HCT116 (cell line): Measurements from ENCODE around the gene CCDC57. TPM values are rescaled to one million over a fixed set of nuclear protein-coding genes. Genes with fewer than 3 reads are reported as not detected.

Source experiments
- ATAC-seq: fragments of 200-7000 bp; cut with Tn5 transposase; 2 replicates; pipeline ENCODE4 v1.9.1; 2020; ENCODE audit warnings: mild to moderate bottlenecking, moderate library complexity
- BruUV-seq: library from RNA; stranded (reverse); fragments of 400-500 nt; replicated peaks from 2 replicates; lab custom pipeline; 2021; lab: Mats Ljungman, UMichigan
- CTCF ChIA-PET: fragments of 300-600 bp; sonication (Branson Sonifier 250); formaldehyde crosslinking; loops from one replicate; lab custom pipeline; 2021; ENCODE audit warnings: antibody characterized with exemption; lab: Charles Lee
- POLR2A ChIA-PET: fragments of 300-600, 350-600 bp; sonication (Branson Sonifier 250); formaldehyde crosslinking; loops from one replicate; lab custom pipeline; 2021; ENCODE audit warnings: antibody characterized with exemption; lab: Charles Lee
- RAD21 ChIA-PET, 2 experiments: fragments of 300-600 bp; sonication (Branson Sonifier 250); formaldehyde crosslinking; loops; one replicate each; lab custom pipeline; 2023; ENCODE audit warnings: low total read pairs in 2 of 2; ENCODE audit not compliant: uncharacterized antibody in 2 of 2, unreplicated experiment in 2 of 2, low non-redundant PET in 1 of 2; lab: Charles Lee
- DNase-seq: peaks from one replicate; pipeline ENCODE4 v3.0.0-alpha.2; 2010; ENCODE audit warnings: low read depth, low spot score
- H2AFZ ChIP-seq: fragments of 200-600 bp; shearing (Covaris generic), sonication (generic); 2 replicates; pipeline ENCODE4 v1.6.1; 2017; ENCODE audit warnings: low read depth, mixed run types, mixed read lengths, antibody characterized with exemption, low read length; ENCODE audit not compliant: poor library complexity, severe bottlenecking
- H3K27ac ChIP-seq: 2 replicates; pipeline ENCODE4 v1.5.1; 2012; ENCODE audit warnings: low read depth, low read length
- H3K27me3 ChIP-seq: fragments of 200-600 bp; sonication (generic); 2 replicates; pipeline ENCODE4 v1.6.1; 2016; ENCODE audit warnings: mixed run types, low read length, mixed read lengths; ENCODE audit not compliant: insufficient read depth
- H3K36me3 ChIP-seq, 2 experiments: fragments of 200-500 bp in 1 of 2; fragments of 200-600 bp in 1 of 2; sonication (Bioruptor generic) in 1 of 2; sonication (generic) in 1 of 2; 2 replicates each; pipeline versions ENCODE4 v1.5.1 to v1.6.1; 2014 to 2016; ENCODE audit warnings: low read length in 2 of 2, inconsistent platforms in 1 of 2, mixed read lengths in 1 of 2, mixed run types in 1 of 2; ENCODE audit not compliant: insufficient read depth in 2 of 2, control insufficient read depth in 1 of 2
- H3K4me1 ChIP-seq, 2 experiments: fragments of 200-600 bp in 1 of 2; sonication (generic) in 1 of 2; 2 replicates each; pipeline versions ENCODE4 v1.5.1 to v1.6.1; 2012 to 2017; ENCODE audit warnings: low read length in 2 of 2, inconsistent platforms in 1 of 2, mild to moderate bottlenecking in 1 of 2, mixed read lengths in 1 of 2, mixed run types in 1 of 2, moderate library complexity in 1 of 2; ENCODE audit not compliant: insufficient read depth in 2 of 2, control insufficient read depth in 1 of 2
- H3K4me2 ChIP-seq: fragments of 200-600 bp; sonication (generic); 2 replicates; pipeline ENCODE4 v1.6.1; 2017; ENCODE audit warnings: mixed run types, low read length, mixed read lengths
- H3K4me3 ChIP-seq, 2 experiments: fragments of 200-600 bp in 1 of 2; sonication (generic) in 1 of 2; replicated peaks in 1 of 2; 2 replicates each; pipeline ENCODE4 v1.5.1; 2011 to 2016; ENCODE audit warnings: low read length in 2 of 2, control low read depth in 1 of 2, low read depth in 1 of 2, mild to moderate bottlenecking in 1 of 2, mixed read lengths in 1 of 2, mixed run types in 1 of 2
- H3K79me2 ChIP-seq: fragments of 200-600 bp; sonication (generic); 2 replicates; pipeline ENCODE4 v1.6.1; 2017; ENCODE audit warnings: mild to moderate bottlenecking, mixed run types, low read length, moderate library complexity, mixed read lengths; ENCODE audit not compliant: insufficient read depth
- H3K9ac ChIP-seq: fragments of 200-600 bp; sonication (generic); 2 replicates; pipeline ENCODE4 v1.6.1; 2016; ENCODE audit warnings: low read length, mixed read lengths
- H3K9me2 ChIP-seq: fragments of 200-600 bp; sonication (generic), shearing (Covaris generic); 2 replicates; pipeline ENCODE4 v1.6.1; 2017; ENCODE audit warnings: mixed run types, mild to moderate bottlenecking, moderate library complexity; ENCODE audit not compliant: insufficient read depth
- H3K9me3 ChIP-seq, 2 experiments: fragments of 200-500 bp in 1 of 2; fragments of 200-600 bp in 1 of 2; sonication (Bioruptor generic) in 1 of 2; sonication (generic) in 1 of 2; 2 replicates each; pipeline ENCODE4 v1.6.1; 2014 to 2017; ENCODE audit warnings: low read length in 2 of 2, mixed read lengths in 2 of 2, inconsistent platforms in 1 of 2, low read depth in 1 of 2, mild to moderate bottlenecking in 1 of 2, mixed run types in 1 of 2, moderate library complexity in 1 of 2; ENCODE audit not compliant: control insufficient read depth in 1 of 2, insufficient read depth in 1 of 2
- H4K20me1 ChIP-seq: fragments of 200-600 bp; sonication (generic), shearing (Covaris generic); 2 replicates; pipeline ENCODE4 v1.6.1; 2017; ENCODE audit warnings: mixed run types, mild to moderate bottlenecking, moderate library complexity; ENCODE audit not compliant: insufficient read depth
- ATF3 ChIP-seq: IDR thresholded peaks from 2 replicates; pipeline ENCODE4 v1.6.1; 2012
- CBX3 ChIP-seq: IDR thresholded peaks from 2 replicates; pipeline ENCODE4 v1.6.1; 2012; ENCODE audit warnings: low read depth
- CTCF ChIP-seq, 3 experiments: fragments of 200-600 bp in 1 of 3; sonication (generic) in 1 of 3; IDR thresholded peaks in 2 of 3; conservative IDR thresholded peaks in 1 of 3; 2 replicates each; pipeline ENCODE4 v1.5.1; 2012 to 2017; ENCODE audit warnings: low read depth in 2 of 3, low read length in 2 of 3, antibody characterized with exemption in 1 of 3, borderline replicate concordance in 1 of 3, control low read depth in 1 of 3, mild to moderate bottlenecking in 1 of 3, mixed read lengths in 1 of 3, mixed run types in 1 of 3, moderate library complexity in 1 of 3; ENCODE audit not compliant: insufficient read depth in 1 of 3
- ELF1 ChIP-seq: IDR thresholded peaks from 2 replicates; pipeline ENCODE4 v1.6.1; 2012; ENCODE audit warnings: low read depth, borderline replicate concordance
- EZH2 ChIP-seq: fragments of 200-600 bp; sonication (generic); IDR thresholded peaks from 2 replicates; pipeline ENCODE4 v1.6.1; 2017; ENCODE audit warnings: antibody characterized with exemption, mixed run types
- EZH2phosphoT487 ChIP-seq: fragments of 200-600 bp; IDR thresholded peaks from 2 replicates; pipeline ENCODE4 v1.6.1; 2018; ENCODE audit warnings: antibody characterized with exemption, borderline replicate concordance
- FOSL1 ChIP-seq: IDR thresholded peaks from 2 replicates; pipeline ENCODE4 v1.6.1; 2012; ENCODE audit warnings: low read depth
- POLR2AphosphoS5 ChIP-seq: IDR thresholded peaks from 2 replicates; pipeline ENCODE4 v1.6.1; 2011; ENCODE audit warnings: mild to moderate bottlenecking, low read depth, low read length, moderate library complexity
- REST ChIP-seq: IDR thresholded peaks from 2 replicates; pipeline ENCODE4 v1.6.1; 2012; ENCODE audit warnings: low read depth
- SRF ChIP-seq: IDR thresholded peaks from 2 replicates; pipeline ENCODE4 v1.6.1; 2012; ENCODE audit warnings: low read depth
- ZBTB33 ChIP-seq: IDR thresholded peaks from 2 replicates; pipeline ENCODE4 v1.6.1; 2011; ENCODE audit warnings: mild to moderate bottlenecking, low read length, moderate library complexity; ENCODE audit not compliant: insufficient replicate concordance; ENCODE audit errors: extremely low read depth
- ZFX ChIP-seq: fragments of 450-650 bp; IDR thresholded peaks from 2 replicates; pipeline ENCODE4 v1.6.1; 2017
- intact Hi-C: fragments of 100-400 bp; cut with micrococcal nuclease; formaldehyde crosslinking; loops from 2 replicates; pipeline ENCODE4 v1.10.0; 2022
- total RNA-seq: library from RNA; stranded (reverse); gene quantifications from one replicate; pipeline ENCODE4 v1.2.1, GENCODE V29; 2021; ENCODE audit not compliant: unreplicated experiment

The CCDC57 gene
- total RNA-seq, 1 experiment from 2014 or later = 143 TPM

- TF ChIP-seq SRF (no peak), ATF3 (no peak), POLR2AphosphoS5 (no peak), CBX3 (no peak)
Measured at GRCh38 chr17:82168568-82168967, 44.1 kb downstream of the CCDC57 start (continued).

- RAD21 ChIA-PET = no interaction called here
- no peak overlapping the region for H3K4me2 ChIP-seq
- intact Hi-C loops = no loop called here
- no peaks in the 10 kb centered on the region for H3K79me2 ChIP-seq
- CTCF ChIA-PET = no interaction called here
- no peaks in the 10 kb centered on the region for H3K9me2 ChIP-seq
- H3K4me1 ChIP-seq = no peaks in the 10 kb centered on the region
- no peak overlapping the region for H3K9ac ChIP-seq
- BruUV-seq = no TSS peak
- DNase-seq (no peak), ATAC-seq (no peak)
- no peaks in the 10 kb centered on the region for H4K20me1 ChIP-seq
- H3K4me3 ChIP-seq = no peak overlapping the region
- peaks cover 14 to 16% of the 10 kb centered on the region in 2 experiments; a peak in 3 of 4 replicates for H3K36me3 ChIP-seq
- H3K27me3 ChIP-seq = no peaks in the 10 kb centered on the region
- H3K9me3 ChIP-seq = no peaks in the 10 kb centered on the region
- no peak overlapping the region for H2AFZ ChIP-seq
- POLR2A ChIA-PET = no interaction called here
- TF ChIP-seq CBX3 (no peak), ELF1 (no peak), ZBTB33 (no peak), EZH2phosphoT487 (no peak), REST (no peak), EZH2 (no peak), ZFX (no peak), ATF3 (no peak), CTCF (IDR thresholded peaks at IDR 0.05 in 2 of 3, conservative IDR thresholded peaks at IDR 0.05 in 1 of 3; ENCODE audit: borderline replicate concordance in 1 of 3, insufficient read depth in 1 of 3, low read depth in 2 of 3, low read length in 2 of 3) (no peak), FOSL1 (no peak)
- H3K27ac ChIP-seq = no peak overlapping the region
Measured at GRCh38 chr17:82167028-82167427, 45.6 kb downstream of the CCDC57 start.
